GM12872 (cell line): Measurements from ENCODE around the gene IGLON5.

ENCODE experiments used
- TF ChIP-seq, protein P1 (sequence below): IDR thresholded peaks from 3 replicates; pipeline ENCODE4 v1.5.1; 2011; ENCODE audit warnings: low read depth, mild to moderate bottlenecking, low read length, moderate library complexity; ENCODE audit not compliant: insufficient read depth

IGLON5 gene

DNA sequence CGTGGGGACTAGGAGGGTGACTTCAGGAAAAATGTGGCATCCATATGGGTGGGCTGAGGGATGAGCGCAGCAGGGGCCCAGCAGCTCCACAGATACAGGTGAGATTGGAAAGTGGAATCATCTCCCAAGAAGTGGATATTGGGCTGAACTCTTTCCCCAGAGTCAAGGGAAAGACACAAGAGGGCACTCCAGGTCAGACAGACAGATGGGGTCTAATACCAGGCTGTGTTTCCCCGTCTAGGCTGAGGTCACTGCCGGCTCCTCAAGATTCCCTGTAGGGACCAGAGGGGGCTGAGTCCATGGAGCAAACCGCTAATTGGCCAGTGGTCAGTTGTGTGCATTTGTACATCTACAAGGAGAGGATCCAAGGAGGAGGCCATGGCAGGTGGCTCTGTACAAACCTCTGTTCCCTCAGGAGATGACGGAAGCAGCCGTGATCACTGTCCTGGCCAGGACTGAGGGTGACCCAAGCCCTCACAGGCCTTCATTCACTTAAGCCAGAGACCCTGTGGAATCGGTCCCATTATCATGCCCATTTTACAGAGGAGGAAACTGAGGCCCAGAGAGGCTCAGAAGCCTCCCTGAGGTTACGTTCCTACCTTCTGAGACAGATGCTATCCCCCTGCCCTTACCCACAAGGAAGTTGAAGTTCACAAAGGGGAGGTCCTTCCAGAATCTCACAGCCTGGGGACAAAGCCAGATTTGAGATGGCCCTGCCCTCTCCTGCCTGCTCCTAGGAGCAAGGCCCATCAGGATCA is 14.9 kb upstream of the IGLON5 start:
- TF ChIP-seq, protein P1, sequence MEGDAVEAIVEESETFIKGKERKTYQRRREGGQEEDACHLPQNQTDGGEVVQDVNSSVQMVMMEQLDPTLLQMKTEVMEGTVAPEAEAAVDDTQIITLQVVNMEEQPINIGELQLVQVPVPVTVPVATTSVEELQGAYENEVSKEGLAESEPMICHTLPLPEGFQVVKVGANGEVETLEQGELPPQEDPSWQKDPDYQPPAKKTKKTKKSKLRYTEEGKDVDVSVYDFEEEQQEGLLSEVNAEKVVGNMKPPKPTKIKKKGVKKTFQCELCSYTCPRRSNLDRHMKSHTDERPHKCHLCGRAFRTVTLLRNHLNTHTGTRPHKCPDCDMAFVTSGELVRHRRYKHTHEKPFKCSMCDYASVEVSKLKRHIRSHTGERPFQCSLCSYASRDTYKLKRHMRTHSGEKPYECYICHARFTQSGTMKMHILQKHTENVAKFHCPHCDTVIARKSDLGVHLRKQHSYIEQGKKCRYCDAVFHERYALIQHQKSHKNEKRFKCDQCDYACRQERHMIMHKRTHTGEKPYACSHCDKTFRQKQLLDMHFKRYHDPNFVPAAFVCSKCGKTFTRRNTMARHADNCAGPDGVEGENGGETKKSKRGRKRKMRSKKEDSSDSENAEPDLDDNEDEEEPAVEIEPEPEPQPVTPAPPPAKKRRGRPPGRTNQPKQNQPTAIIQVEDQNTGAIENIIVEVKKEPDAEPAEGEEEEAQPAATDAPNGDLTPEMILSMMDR: 0 out of 3 replicates have a peak, but pooled peaks have one; percentile 7

DNA sequence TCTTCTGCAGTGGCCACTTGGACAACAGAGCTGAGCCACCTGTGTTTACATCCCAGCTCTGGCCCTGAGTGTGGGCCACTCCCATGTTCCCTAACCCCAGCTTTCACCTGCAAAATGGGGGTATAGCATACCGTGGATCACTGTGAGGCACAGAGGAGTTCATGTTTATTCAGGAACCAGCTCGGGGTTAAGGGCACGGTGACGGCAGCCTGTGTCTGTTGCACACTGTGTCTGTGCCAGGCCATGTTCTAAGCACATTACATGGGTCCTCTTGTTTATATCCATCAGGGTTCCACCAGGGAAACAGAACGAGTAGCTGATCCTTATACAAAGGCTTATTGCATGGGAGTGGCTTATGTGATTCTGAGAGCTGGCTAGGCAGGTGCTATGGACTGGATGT is 14.0 kb upstream of the IGLON5 start:
- TF ChIP-seq, protein P1: no peak

DNA sequence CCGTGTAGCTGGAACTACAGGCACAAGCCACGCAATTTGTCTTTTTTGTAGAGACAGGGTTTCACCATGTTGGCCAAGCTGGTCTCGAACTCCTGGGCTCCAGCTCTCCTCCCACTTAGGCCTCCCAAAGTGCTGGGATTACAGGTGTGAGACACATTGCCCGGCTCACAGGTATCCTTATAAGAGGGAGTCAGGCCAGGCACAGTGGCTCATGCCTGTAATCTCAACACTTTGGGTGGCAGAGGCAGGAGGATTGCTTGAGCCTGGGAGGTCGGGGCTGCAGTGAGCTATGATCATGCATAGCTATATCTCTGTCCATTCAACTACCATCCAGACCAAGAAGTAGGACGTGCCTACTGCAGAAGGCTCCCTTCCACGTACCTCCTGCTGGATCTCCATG is 10.2 kb upstream of the IGLON5 start:
- TF ChIP-seq, protein P1: no peak

DNA sequence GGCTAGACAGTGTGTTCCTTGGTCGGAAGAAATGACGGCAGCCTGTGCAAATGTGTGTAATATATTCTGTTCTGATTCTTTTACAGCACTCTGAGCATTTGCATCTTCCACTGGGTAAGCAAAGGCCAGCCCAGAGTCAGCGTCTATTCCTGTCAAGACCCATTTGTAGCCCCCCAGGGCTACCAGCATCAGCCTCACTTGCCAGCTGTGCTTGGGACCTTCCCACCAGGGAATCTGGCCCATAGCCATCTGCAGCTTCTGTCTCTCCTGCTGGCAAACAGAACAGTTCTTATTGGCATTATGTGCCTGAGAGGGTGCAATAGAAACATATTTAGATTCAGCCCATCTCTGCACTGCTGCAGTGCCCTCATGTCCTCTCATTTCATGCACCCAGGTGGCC is 6.0 kb upstream of the IGLON5 start:
- TF ChIP-seq, protein P1: no peak

DNA sequence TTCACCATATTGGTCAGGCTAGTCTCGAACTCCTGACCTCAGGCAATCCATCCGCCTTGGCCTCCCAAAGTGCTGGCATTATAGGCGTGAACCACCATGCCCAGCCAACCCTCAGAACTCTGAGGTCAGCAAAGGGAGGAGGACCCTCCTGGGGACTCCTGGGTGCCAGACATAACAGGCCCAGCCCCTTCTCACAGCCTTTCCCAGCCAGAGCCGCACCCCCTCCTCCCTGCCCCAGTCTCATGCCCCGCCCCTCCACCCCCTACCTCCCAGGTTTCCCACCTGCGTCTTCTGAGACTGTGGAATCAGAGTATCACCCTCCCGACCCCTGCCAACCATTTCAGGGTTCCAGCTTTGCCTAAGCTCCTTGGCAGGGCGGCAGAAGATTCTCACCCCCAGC is 5.2 kb downstream of the IGLON5 start:
- TF ChIP-seq, protein P1: no peak

DNA sequence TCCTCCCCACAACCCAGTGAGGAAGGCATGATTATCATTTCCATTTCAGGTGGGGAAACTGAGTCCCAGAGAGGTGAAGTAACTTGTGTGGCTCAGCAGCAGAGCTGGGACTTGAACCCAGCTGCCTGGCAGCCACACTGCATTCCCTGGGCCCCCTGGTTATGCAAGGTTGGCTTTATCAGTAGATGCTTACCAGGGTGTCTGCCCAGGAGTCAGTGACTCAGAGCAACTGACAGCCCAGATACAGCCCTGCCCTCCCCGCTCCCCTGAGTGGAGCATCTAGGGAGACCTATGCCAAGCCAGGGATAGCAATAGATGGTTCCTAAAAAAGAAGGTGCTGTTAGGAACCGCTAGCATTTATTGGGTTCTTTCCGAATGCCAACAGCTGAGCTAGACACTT is 5.9 kb downstream of the IGLON5 start:
- TF ChIP-seq, protein P1: no peak

DNA sequence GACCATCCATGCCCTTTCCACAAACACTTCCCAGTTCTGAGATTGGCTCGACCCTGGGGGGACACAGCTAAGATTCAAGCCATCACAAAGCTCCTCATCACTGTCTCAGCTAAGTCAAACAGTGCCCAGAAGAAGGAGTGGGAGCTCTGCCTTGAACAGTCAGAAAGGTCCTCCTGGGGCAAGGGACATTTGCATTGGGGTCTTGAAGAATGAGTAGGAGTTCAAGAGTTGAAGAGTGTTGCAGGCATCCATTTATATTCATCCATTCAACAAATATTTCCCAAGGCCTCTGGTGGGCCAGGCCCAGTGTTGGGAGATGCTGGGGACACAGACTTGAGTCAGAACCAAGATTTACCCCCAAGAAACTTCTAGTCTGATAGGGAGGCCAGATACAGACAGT is 6.5 kb downstream of the IGLON5 start:
- TF ChIP-seq, protein P1: no peak
